Superior temporal gyrus (tissue), 1 donor: ENCODE data around the gene FAM180A.
"Not testable (repeated sequence)": the region's sequence is repeated elsewhere in the genome, so short reads cannot be mapped to it uniquely, and the experiment has no call there.

Source experiments
- DNase-seq: peaks from one replicate; pipeline ENCODE4 v3.0.0-alpha.2; 2016; ENCODE audit errors: extremely low spot score

FAM180A gene

DNA sequence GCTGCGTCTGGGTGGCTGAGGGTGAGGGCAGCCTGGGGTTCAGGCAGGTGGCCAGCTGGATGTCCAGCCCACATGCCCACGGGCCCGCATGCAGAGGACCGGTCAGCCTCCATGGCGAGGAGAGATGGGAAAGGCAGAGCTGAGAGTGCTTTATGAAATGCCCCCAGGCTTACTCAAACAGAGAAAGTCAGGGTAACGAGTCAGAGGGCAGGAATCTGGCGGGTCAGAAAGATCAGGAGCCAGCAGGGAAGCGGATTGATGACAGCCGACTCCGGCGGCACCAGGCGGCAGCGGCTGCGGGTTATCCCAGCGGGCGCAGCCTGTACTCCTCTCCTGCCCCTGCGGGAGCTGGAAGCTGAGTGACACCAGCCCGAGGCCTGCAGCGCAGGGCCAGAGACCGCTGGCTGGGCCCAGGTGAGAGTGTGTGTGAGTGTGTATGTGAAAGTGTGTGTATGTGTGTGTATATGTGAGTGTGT is 34.0 kb downstream of the FAM180A start:
- DNase-seq = no peak

GRCh38 chr7:135713836-135714470 is 34.7 kb downstream of the FAM180A start:
- DNase-seq = no peak

- DNase-seq = no peak
These were observed 35.8 kb downstream of the FAM180A start for GRCh38 chr7:135712796-135713195.

DNA sequence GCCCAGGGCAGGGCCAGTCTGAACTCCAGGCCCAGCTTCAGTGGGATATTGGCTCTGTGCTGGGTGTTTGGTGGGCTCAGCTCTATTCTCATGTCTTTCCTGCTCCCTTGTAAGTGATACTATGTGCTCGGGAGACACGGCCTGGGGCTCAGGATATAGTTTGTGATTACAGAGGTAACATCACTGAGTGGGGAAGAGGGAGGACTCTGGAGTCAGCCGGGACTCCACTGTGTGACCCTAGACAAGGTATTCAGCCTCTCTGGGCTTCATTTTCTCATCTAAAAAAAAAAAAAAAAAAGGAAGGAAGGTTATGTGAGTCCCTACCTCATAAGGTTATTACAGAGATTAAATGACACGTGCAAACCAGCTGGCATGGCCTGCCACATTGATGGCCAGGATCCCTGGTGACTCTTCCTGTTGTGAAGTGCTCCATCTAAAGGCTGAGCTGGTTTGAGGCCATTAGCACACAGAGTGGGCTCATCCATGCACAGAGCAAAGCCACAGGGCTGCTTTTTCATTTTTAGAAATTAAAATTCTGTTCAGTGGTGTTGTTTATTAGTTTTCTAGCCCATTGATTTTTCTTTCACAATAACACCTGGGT is 36.3 kb downstream of the FAM180A start:
- no peak for DNase-seq

DNA sequence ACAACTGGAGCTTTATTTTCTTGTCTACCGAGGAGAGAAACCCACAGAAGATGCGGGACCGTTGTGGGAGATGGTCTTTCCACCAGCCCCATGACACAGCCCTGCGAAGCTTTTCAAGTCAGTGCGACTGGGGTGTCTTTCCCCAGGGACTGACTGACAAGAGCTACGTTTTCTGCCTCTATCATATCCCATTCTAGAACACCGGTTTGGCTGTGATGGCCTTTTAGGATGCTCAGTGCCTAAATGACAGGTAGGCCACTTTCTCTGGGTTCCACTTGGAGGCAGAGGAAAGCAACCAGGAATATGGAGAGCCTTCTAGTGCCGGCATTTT is 37.5 kb downstream of the FAM180A start:
- no peak for DNase-seq

- no peak for DNase-seq
These were observed 38.0 kb downstream of the FAM180A start for GRCh38 chr7:135710417-135711138.

GRCh38 chr7:135709508-135709907 is 39.1 kb downstream of the FAM180A start:
- DNase-seq = no peak

GRCh38 chr7:135708041-135708440 is 40.6 kb downstream of the FAM180A start:
- DNase-seq = no peak

- DNase-seq = no peak
These were observed 41.0 kb downstream of the FAM180A start for GRCh38 chr7:135707570-135707966.

- DNase-seq = no peak
These were observed 41.6 kb downstream of the FAM180A start for GRCh38 chr7:135706858-135707569.

DNA sequence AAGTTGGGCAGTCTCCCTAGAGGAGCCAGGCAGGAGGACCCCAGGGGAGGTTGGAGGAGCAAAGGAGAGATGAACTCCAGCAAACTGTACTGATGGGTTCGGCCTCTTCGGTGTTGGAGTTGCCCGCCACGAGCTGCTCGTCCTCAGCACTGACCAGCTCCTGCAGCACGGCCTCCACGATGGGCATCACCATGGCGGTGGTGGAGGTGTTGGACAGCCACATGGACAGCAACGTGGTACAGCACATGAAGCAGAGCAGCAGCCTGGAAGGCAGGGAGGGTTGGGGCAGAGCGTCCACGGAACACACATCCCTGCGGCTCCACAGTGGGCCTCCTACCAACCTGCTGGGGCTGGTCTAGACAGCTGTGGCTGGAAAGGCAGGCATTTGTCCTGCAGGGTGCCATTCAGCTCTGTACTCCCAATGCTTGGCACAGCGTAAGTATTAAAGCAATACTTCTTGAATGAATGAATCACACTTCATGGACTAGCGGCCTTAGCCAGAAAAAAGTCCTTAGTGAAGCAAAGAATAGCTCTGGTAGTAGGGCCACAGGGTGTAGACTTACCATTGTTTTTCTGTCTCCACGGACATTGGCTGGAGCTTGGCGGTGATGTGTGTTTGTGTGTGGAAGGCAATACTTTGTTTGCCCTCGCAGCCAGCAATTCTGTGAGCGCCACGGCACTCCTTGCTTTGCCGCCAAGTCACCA is 42.4 kb downstream of the FAM180A start:
- no peak for DNase-seq

GRCh38 chr7:135704698-135705097 is 43.9 kb downstream of the FAM180A start:
- no peak for DNase-seq

- DNase-seq = no peak
These were observed 44.5 kb downstream of the FAM180A start for GRCh38 chr7:135704074-135704473.

DNA sequence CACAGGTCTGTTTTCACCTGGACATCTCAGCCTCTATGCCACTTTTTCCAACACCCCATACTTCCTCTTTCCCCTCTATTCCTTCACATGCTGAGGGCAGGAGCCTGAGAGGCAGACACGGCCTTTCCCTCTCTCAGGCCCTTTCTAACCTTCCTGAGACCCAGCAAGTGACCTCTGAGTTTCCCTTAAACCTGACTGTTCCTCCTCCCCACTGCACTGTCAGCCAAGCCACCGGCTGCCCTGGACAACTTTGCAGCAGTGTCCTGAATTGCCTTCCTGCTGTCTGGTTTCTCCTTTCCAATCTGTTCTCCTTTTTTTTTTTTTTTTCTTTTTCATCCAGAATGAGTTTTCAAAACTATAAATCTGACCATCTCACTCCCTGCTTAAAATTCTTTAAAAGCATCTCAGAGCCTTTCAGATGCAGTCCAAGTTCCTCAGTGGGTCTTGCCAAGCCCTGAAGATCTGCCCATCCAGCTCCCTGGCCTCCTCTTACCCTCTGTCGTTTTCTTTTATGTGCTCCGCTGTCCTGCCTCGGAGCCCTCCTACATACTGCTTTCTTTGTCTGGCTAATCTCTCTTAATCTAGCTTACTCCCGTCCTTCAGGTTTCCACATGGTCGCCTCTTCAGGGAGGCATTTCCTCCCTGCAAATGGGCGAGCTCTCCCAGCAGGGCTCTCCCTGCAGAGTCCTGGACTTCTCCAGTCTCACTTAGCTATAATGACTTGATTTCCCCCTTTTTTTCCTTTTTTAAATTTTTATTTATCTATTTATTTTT is 51.1 kb downstream of the FAM180A start:
- DNase-seq = no peak

DNA sequence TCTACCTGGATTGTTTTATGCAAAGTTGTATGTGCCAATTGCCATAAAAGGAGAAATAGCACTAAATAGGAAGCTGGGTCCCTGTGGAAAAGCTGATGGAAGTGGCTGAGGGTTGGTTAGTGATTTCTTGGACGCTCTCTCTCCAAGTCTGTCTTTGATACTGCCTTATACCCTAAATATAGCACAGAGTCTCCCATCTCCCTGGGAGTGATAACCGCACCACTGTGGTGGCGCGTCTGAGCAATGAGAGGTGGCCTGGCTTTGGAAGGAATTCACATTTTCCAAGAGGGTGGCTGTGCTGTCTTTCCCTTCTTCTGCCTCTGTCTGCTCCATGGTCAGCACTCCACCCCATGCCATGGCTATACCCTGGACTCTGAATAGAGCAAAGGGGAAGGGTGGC is 55.1 kb downstream of the FAM180A start:
- DNase-seq = no peak

DNA sequence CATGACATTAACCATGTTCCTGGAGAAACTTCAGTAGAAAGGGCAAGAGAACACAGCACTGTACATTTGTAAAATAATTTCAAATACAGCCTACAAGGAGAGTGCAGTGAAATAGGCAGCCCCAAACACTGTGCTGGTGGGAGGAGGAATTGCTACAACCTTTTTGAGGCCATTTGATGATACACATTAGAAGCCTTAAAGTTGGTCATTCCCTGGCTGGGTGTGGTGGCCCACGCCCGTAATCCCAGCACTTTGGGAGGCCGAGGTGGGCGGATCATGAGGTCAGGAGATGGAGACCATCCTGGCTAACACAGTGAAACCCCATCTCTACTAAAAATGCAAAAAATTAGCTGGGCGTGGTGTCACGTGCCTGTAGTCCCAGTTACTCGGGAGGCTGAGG is 56.0 kb downstream of the FAM180A start:
- not testable (repeated sequence) for DNase-seq

DNA sequence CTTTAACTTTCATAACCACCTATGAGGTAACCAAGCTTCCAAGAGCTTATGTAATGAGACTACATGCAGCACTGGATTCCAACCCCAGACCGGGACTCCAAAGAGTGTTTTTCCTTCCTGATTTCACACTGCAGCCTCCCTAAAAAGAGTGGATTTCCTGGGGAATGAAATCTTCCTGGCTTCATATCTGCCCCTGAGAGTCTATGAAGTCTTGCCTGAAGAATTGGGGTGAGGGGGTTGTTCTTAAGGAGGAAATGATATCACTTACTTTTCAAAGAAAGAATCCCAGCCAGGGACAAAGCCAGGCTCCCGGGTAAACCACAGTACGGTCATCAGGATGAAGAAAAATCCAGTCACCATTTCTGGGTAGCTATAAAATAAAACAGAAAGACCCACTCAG is 56.6 kb downstream of the FAM180A start:
- no peak for DNase-seq

GRCh38 chr7:135690566-135690965 is 58.0 kb downstream of the FAM180A start:
- DNase-seq = no peak

DNA sequence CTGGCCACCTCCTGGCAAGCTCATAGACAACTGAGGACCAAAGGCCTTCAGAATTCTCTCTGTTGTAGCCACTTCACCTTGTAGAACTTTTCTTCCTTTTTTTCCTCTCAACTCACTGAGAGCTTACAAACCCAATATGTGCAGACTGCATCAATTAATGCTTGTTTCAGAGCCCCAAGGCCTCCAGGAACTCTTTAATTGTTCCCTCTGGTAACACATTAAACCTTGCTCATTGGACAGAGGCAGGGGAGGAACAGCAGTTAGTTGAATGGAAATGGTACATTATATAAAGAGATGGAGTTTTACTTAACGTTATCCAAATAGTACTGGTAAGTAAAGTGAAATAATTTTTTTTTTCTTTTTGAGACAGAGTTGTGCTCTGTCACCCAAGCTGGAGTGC is 61.1 kb downstream of the FAM180A start:
- DNase-seq = no peak

GRCh38 chr7:135685306-135686084 is 63.1 kb downstream of the FAM180A start:
- no peak for DNase-seq
